WERI-Rb-1 (cell line): ENCODE measurements around the gene ANOS1.
A peak's percentile ranks its signal among the peaks of the same experiment; 100 is the strongest.

Experiments
- DNase-seq: peaks from one replicate; pipeline ENCODE4 v3.0.0-alpha.2; 2020
- H3K27ac ChIP-seq: fragments of 250-450 bp; sonication (Bioruptor Pico); 2 replicates; pipeline ENCODE4 v1.5.1; 2020; ENCODE audit warnings: mild to moderate bottlenecking, moderate library complexity
- H3K27me3 ChIP-seq: fragments of 250-450 bp; sonication (Bioruptor Pico); 2 replicates; pipeline ENCODE4 v1.5.1; 2021; ENCODE audit warnings: mild to moderate bottlenecking, low read depth, moderate library complexity; ENCODE audit not compliant: insufficient read depth, severe bottlenecking
- H3K36me3 ChIP-seq: fragments of 250-450 bp; sonication (Bioruptor Pico); 2 replicates; pipeline ENCODE4 v1.5.1; 2020; ENCODE audit warnings: mild to moderate bottlenecking, moderate library complexity
- H3K4me3 ChIP-seq: 2 replicates; pipeline ENCODE4 v1.5.1; 2011; ENCODE audit warnings: low read depth, mild to moderate bottlenecking, control low read depth, low read length
- H3K9me3 ChIP-seq: fragments of 250-450 bp; sonication (Bioruptor Pico); 2 replicates; pipeline ENCODE4 v1.5.1; 2021; ENCODE audit warnings: mild to moderate bottlenecking, moderate library complexity; ENCODE audit not compliant: severe bottlenecking
- TF ChIP-seq, protein P1 (sequence below): IDR thresholded peaks from 2 replicates; pipeline ENCODE4 v1.5.1; 2011; ENCODE audit warnings: low read depth, mild to moderate bottlenecking, control low read depth, inconsistent platforms, low read length

The ANOS1 gene

DNA sequence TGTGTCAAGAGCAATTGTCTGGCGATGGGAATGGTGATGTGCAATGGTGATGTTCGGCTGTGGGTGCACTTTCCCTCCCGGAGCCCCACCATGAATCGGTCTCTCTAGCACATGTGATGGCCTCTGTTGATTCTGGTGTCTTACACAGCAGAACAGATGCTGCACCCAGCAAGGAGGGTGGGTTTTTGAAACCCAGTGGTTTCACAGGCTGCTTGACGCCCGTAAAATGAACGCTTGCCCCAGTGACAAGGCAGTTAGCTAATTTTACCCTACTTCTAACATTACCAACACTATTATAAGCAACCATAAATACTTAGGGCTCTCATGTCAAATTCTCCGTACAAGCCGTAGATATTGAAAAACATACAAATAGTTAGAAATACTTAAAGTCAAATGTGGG, 5.9 kb upstream of the ANOS1 start:
- H3K9me3 ChIP-seq = no peaks in the 10 kb centered on the region
- DNase-seq = no peak
- no peak overlapping the region for H3K4me3 ChIP-seq
- TF ChIP-seq, protein P1, sequence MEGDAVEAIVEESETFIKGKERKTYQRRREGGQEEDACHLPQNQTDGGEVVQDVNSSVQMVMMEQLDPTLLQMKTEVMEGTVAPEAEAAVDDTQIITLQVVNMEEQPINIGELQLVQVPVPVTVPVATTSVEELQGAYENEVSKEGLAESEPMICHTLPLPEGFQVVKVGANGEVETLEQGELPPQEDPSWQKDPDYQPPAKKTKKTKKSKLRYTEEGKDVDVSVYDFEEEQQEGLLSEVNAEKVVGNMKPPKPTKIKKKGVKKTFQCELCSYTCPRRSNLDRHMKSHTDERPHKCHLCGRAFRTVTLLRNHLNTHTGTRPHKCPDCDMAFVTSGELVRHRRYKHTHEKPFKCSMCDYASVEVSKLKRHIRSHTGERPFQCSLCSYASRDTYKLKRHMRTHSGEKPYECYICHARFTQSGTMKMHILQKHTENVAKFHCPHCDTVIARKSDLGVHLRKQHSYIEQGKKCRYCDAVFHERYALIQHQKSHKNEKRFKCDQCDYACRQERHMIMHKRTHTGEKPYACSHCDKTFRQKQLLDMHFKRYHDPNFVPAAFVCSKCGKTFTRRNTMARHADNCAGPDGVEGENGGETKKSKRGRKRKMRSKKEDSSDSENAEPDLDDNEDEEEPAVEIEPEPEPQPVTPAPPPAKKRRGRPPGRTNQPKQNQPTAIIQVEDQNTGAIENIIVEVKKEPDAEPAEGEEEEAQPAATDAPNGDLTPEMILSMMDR = no peak
- no peak overlapping the region for H3K27ac ChIP-seq
- H3K27me3 ChIP-seq = peaks cover 3% of the 10 kb centered on the region
- H3K36me3 ChIP-seq = no peaks in the 10 kb centered on the region

DNA sequence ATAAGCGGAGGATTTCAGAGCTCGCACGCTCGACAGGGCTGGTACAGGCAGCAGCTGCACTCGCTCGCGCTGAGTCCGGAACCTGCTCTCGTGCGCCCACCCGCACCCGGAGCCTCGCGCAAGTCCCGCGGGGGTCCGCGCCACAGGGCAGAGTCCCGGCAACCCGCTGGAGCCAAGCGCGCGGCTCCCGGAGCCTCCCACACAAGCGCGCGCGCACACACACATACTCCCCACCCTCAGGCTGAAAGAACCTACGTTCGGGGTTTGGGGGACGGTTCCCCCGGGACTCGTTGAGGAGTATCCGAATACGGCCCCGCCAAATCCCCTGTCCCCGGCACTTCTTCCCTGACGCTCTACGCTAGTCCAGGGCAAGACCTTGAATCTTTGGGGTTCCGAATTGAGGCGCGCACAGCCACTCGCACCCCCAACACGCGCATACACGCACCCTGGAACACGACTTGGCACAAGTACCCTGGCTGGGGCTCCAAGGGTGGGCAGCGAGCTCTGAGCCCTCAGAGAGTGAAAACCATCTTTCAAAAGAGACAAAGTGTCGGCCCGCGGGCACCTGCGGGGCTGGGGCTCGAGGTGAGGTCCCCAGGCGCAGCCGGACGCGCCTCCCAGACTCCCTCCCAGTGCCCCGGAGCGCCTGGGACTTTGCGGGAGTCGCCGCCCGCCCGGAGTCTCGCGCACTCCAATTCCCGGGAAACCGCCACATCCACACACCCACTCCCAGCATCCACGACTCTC, 952 bp downstream of the ANOS1 start:
- DNase-seq = no peak
- Histone ChIP-seq H3K27ac (no peak overlapping the region), H3K36me3 (no peaks in the 10 kb centered on the region), H3K9me3 (no peaks in the 10 kb centered on the region), H3K4me3 (peak overlapping the region; percentile 40), H3K27me3 (peaks cover 29% of the 10 kb centered on the region)
- TF ChIP-seq, protein P1 = no peak

GRCh38 chrX:8729811-8730210, 2.1 kb downstream of the ANOS1 start:
- Histone ChIP-seq H3K4me3 (peak overlapping the region; percentile 40; the same call in 1 of the 2 replicates), H3K27me3 (peaks cover 29% of the 10 kb centered on the region)
- TF ChIP-seq, protein P1 = no peak

GRCh38 chrX:8728932-8729535, 2.9 kb downstream of the ANOS1 start:
- Histone ChIP-seq H3K27me3 (peaks cover 29% of the 10 kb centered on the region), H3K27ac (no peak overlapping the region), H3K36me3 (no peaks in the 10 kb centered on the region), H3K4me3 (no peak overlapping the region), H3K9me3 (no peaks in the 10 kb centered on the region)
- no peak for DNase-seq
- TF ChIP-seq, protein P1 = peak; percentile 23; the same call in 1 of the 2 replicates

More at GRCh38 chrX:8729811-8730210, 2.1 kb downstream of the ANOS1 start:
- no peaks in the 10 kb centered on the region for H3K9me3 ChIP-seq
- no peaks in the 10 kb centered on the region for H3K36me3 ChIP-seq
- no peak for DNase-seq
- no peak overlapping the region for H3K27ac ChIP-seq

- H3K4me3 ChIP-seq = no peak overlapping the region
- H3K9me3 ChIP-seq = no peaks in the 10 kb centered on the region
- no peak overlapping the region for H3K27ac ChIP-seq
- H3K27me3 ChIP-seq = peaks cover 12% of the 10 kb centered on the region
- no peak for DNase-seq
- TF ChIP-seq, protein P1 = no peak
- no peaks in the 10 kb centered on the region for H3K36me3 ChIP-seq
These were observed 5.8 kb downstream of the ANOS1 start for GRCh38 chrX:8726031-8726652.
